A673 (cell line): Measurements from ENCODE around the gene CLTCL1.

Experiments
- EZH2 ChIP-seq: fragments of 200-600 bp; sonication (generic); IDR thresholded peaks from 2 replicates; pipeline ENCODE4 v1.6.1; 2017; ENCODE audit warnings: borderline replicate concordance, low read depth, mild to moderate bottlenecking, mixed read lengths, antibody characterized with exemption, low read length; ENCODE audit not compliant: poor library complexity, severe bottlenecking
- TF ChIP-seq, protein P1 (sequence below): fragments of 300-800, 200-600 bp; sonication (generic); conservative IDR thresholded peaks from 2 replicates; pipeline ENCODE4 v1.5.1; 2017; ENCODE audit warnings: low read depth, mild to moderate bottlenecking, antibody characterized with exemption, low read length, moderate library complexity, mixed read lengths

DNA sequence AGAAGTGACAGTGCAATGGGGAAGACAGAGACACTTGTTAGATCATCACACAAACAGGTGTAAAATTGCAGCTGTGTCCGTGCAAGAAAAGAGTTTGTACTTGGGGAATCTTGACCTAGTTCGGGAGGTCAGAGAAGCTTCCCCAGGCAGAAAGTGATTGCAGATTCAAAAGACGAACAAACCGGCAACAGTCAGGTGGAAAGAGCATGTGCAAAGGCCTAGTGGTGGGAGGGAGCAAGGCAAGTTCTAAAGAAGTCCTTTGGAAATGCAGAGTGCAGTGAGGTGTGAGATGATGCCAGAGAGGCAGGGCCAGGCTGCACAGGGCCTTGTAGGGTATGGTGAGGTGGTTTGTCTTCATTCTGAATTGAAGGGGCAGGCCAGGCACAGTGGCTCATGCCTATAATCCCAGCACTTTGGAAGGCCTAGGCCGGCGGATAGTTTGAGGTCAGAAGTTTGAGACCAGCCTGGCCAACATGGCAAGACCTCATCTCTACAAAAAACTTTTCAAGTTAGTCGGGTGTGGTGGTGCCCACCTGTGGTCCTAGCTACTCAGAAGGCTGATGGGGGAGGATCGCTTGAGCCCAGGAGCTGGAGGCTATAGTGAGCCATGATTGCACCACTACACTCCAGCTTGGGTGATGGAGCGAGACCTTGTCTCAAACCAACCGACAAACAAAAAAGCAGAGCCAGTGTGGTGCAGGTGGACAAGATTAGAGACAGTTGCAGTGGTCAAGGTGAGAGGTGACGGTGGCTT lies 145.1 kb downstream of the CLTCL1 start:
- TF ChIP-seq, protein P1, sequence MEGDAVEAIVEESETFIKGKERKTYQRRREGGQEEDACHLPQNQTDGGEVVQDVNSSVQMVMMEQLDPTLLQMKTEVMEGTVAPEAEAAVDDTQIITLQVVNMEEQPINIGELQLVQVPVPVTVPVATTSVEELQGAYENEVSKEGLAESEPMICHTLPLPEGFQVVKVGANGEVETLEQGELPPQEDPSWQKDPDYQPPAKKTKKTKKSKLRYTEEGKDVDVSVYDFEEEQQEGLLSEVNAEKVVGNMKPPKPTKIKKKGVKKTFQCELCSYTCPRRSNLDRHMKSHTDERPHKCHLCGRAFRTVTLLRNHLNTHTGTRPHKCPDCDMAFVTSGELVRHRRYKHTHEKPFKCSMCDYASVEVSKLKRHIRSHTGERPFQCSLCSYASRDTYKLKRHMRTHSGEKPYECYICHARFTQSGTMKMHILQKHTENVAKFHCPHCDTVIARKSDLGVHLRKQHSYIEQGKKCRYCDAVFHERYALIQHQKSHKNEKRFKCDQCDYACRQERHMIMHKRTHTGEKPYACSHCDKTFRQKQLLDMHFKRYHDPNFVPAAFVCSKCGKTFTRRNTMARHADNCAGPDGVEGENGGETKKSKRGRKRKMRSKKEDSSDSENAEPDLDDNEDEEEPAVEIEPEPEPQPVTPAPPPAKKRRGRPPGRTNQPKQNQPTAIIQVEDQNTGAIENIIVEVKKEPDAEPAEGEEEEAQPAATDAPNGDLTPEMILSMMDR: no peak
- TF ChIP-seq EZH2: no peak
